Measurements from ENCODE around the gene ACACA. TPM values are rescaled to one million over a fixed set of nuclear protein-coding genes. Genes with fewer than 3 reads are reported as not detected.
A peak's percentile ranks its signal among the peaks of the same experiment; 100 is the strongest.

Gene ACACA
- total and polyA plus RNA-seq, 9 of the 15 experiments (the other 6 are each of a cell fraction or from before 2014, with no cell fraction given) = 35.9 to 135 (median 88.4) TPM

DNA sequence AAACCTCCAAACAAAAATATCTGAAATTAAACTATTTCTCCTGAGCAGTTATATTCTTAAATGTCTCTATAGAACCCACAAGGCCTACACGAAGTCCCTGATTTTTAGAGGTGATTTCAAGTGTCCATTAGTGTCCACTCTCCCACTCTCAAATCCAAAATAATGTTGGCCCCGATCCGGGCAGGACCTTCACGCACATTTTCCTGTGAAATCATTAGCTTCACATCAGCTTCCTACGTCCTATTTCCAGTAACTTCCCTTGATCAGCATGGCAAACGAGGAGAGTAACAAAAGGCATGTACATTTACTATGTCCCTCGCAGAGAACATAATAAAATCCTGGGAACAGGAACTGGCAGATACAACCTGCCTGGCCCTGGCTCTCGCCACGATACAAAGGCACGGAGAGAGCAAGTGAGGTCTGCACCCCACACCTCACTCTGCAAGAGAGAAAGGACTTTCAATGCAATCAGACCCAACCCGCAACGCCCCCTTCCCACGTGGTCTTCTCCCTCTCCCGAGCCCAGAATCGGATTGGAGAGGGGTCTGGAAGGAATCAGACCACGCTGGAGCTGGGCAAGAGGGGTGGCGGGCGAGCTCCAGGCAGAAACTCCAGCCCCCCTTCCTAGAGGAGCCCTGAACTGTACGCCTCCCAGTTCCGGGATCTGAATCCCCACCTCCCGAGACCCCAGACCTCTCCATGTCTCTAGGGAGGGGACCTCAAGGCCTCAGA, 48.4 kb downstream of the ACACA start (continued):
- TF ChIP-seq ARID4B (CRISPR knock-in tag; IDR thresholded peaks at IDR 0.05) (no peak; the same call in 1 of the 2 replicates), CREB1 (IDR thresholded peaks at IDR 0.05) (no peak), CREB1 (CRISPR knock-in tag; IDR thresholded peaks at IDR 0.05) (no peak), MBD2 (IDR thresholded peaks at IDR 0.05; ENCODE audit: borderline replicate concordance, low read depth) (no peak), RAD51 (IDR thresholded peaks at IDR 0.05; ENCODE audit: borderline replicate concordance, low read depth) (peak; percentile 45; the same call in 1 of the 2 replicates), CBFA2T2 (conservative IDR thresholded peaks at IDR 0.05) (0 out of 2 replicates have a peak, but pooled peaks have one; percentile 3), ZSCAN32 (CRISPR knock-in tag; IDR thresholded peaks at IDR 0.05) (no peak), HIVEP1 (CRISPR knock-in tag; IDR thresholded peaks at IDR 0.05) (no peak), MTF1 (CRISPR knock-in tag; IDR thresholded peaks at IDR 0.05; ENCODE audit: borderline replicate concordance) (no peak), FOXJ3 (CRISPR knock-in tag; IDR thresholded peaks at IDR 0.05) (no peak), TRIM24 (IDR thresholded peaks at IDR 0.05) (no peak)
- TF ChIP-seq, protein P1, sequence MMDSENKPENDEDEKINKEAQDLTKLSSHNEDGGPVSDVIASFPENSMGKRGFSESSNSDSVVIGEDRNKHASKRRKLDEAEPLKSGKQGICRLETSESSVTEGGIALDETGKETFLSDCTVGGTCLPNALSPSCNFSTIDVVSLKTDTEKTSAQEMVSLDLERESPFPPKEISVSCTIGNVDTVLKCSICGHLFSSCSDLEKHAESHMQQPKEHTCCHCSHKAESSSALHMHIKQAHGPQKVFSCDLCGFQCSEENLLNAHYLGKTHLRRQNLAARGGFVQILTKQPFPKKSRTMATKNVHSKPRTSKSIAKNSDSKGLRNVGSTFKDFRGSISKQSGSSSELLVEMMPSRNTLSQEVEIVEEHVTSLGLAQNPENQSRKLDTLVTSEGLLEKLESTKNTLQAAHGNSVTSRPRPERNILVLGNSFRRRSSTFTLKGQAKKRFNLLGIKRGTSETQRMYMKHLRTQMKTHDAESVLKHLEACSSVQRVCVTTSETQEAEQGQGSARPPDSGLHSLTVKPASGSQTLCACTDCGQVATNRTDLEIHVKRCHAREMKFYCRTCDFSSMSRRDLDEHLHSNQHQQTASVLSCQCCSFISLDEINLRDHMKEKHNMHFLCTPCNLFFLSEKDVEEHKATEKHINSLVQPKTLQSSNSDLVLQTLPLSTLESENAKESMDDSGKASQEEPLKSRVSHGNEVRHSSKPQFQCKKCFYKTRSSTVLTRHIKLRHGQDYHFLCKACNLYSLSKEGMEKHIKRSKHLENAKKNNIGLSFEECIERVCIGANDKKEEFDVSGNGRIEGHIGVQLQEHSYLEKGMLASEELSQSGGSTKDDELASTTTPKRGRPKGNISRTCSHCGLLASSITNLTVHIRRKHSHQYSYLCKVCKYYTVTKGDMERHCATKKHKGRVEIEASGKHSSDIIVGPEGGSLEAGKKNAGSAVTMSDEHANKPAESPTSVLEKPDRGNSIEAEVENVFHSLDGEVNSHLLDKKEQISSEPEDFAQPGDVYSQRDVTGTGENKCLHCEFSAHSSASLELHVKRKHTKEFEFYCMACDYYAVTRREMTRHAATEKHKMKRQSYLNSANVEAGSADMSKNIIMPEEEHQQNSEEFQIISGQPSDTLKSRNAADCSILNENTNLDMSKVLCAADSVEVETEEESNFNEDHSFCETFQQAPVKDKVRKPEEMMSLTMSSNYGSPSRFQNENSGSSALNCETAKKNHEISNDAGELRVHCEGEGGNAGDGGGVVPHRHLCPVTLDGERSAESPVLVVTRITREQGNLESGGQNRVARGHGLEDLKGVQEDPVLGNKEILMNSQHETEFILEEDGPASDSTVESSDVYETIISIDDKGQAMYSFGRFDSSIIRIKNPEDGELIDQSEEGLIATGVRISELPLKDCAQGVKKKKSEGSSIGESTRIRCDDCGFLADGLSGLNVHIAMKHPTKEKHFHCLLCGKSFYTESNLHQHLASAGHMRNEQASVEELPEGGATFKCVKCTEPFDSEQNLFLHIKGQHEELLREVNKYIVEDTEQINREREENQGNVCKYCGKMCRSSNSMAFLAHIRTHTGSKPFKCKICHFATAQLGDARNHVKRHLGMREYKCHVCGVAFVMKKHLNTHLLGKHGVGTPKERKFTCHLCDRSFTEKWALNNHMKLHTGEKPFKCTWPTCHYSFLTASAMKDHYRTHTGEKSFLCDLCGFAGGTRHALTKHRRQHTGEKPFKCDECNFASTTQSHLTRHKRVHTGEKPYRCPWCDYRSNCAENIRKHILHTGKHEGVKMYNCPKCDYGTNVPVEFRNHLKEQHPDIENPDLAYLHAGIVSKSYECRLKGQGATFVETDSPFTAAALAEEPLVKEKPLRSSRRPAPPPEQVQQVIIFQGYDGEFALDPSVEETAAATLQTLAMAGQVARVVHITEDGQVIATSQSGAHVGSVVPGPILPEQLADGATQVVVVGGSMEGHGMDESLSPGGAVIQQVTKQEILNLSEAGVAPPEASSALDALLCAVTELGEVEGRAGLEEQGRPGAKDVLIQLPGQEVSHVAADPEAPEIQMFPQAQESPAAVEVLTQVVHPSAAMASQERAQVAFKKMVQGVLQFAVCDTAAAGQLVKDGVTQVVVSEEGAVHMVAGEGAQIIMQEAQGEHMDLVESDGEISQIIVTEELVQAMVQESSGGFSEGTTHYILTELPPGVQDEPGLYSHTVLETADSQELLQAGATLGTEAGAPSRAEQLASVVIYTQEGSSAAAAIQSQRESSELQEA (IDR thresholded peaks at IDR 0.05; ENCODE audit: low read depth) = no peak
- TF ChIP-seq, protein P2, sequence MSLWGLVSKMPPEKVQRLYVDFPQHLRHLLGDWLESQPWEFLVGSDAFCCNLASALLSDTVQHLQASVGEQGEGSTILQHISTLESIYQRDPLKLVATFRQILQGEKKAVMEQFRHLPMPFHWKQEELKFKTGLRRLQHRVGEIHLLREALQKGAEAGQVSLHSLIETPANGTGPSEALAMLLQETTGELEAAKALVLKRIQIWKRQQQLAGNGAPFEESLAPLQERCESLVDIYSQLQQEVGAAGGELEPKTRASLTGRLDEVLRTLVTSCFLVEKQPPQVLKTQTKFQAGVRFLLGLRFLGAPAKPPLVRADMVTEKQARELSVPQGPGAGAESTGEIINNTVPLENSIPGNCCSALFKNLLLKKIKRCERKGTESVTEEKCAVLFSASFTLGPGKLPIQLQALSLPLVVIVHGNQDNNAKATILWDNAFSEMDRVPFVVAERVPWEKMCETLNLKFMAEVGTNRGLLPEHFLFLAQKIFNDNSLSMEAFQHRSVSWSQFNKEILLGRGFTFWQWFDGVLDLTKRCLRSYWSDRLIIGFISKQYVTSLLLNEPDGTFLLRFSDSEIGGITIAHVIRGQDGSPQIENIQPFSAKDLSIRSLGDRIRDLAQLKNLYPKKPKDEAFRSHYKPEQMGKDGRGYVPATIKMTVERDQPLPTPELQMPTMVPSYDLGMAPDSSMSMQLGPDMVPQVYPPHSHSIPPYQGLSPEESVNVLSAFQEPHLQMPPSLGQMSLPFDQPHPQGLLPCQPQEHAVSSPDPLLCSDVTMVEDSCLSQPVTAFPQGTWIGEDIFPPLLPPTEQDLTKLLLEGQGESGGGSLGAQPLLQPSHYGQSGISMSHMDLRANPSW (CRISPR knock-in tag; IDR thresholded peaks at IDR 0.05) = no peak

All from K562 (cell line).